ENCODE data around the gene FOXK2. TPM values are rescaled to one million over a fixed set of nuclear protein-coding genes. Genes with fewer than 3 reads are reported as not detected.

FOXK2 gene
- polyA plus RNA-seq, 2 of the 4 experiments (the other 2 are of a cell fraction): 34.8 to 39.2 TPM

- no peak overlapping the region for H3K4me3 ChIP-seq
- TF ChIP-seq RAD21 (conservative IDR thresholded peaks at IDR 0.05 in 1 of 2, IDR thresholded peaks at IDR 0.05 in 1 of 2) (no peak), ESRRA (IDR thresholded peaks at IDR 0.05; ENCODE audit: borderline replicate concordance, low read length) (no peak), FOSB (CRISPR knock-in tag; IDR thresholded peaks at IDR 0.05) (no peak), MAFK (IDR thresholded peaks at IDR 0.05; ENCODE audit: partially characterized antibody) (peak; percentile 58), CHD2 (IDR thresholded peaks at IDR 0.05; ENCODE audit: low read length, partially characterized antibody) (no peak)
- no peak overlapping the region for H3K4me2 ChIP-seq
- ChIA-PET CTCF (interaction anchor here (1.1 to 4.3 kb wide), 4 partner anchors 51 to 125 kb away, joined by 3 to 22 read pairs (median 4); no protein-coding TSS in a partner anchor), POLR2A (no interaction called here)
- no peak for FAIRE-seq
- no peaks in the 10 kb centered on the region for H3K9me3 ChIP-seq
- no peak for DNase-seq (ENCODE audit: low read depth in 1 of 2, low spot score in 1 of 2)
- H3K27ac ChIP-seq: no peak overlapping the region
- WGBS (ENCODE audit: missing lambda C conversion rate): 97% methylated on average over 8 of the region's 8 CpGs
- no peak for ATAC-seq
- no peaks in the 10 kb centered on the region for H3K4me1 ChIP-seq
Measured at GRCh38 chr17:82477934-82478333, 41.6 kb upstream of the FOXK2 start.

DNA sequence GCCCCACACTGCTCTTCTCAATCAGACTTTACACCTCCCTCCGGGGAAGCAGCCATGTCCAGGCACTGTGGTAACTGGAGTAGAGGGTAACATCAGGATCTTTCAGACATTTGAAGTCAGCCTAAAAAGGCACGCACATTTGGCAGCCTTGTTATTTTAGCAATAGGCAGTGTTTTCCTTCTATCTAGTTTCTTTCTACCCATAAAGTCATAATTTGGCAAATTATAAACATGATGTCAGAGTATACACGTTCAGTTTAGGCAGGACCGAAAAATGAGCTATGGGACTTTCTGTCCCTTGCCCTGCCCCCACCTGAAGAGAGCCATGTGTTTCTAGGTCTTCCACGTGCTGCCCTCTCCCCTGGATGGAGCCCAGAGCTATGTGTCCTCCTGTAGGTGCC lies 39.9 kb upstream of the FOXK2 start:
- Histone ChIP-seq H3K27ac (no peak overlapping the region), H3K4me1 (no peaks in the 10 kb centered on the region), H3K4me2 (no peak overlapping the region), H3K4me3 (no peak overlapping the region), H3K9me3 (no peaks in the 10 kb centered on the region)
- 85% methylated on average over 5 of the region's 5 CpGs for WGBS (ENCODE audit: missing lambda C conversion rate)
- CTCF ChIA-PET: interaction anchor here (1.1 to 4.3 kb wide), 5 partner anchors 15 to 74 kb away, joined by 3 to 31 read pairs (median 5); no protein-coding TSS in a partner anchor
- DNase-seq (ENCODE audit: low read depth in 1 of 2, low spot score in 1 of 2) (no peak), ATAC-seq (no peak), FAIRE-seq (no peak)
- POLR2A ChIA-PET: no interaction called here
- TF ChIP-seq FOSL2 (IDR thresholded peaks at IDR 0.05): no peak
- TF ChIP-seq FOSL2 (CRISPR knock-in tag; IDR thresholded peaks at IDR 0.05): no peak
- TF ChIP-seq, protein P1, sequence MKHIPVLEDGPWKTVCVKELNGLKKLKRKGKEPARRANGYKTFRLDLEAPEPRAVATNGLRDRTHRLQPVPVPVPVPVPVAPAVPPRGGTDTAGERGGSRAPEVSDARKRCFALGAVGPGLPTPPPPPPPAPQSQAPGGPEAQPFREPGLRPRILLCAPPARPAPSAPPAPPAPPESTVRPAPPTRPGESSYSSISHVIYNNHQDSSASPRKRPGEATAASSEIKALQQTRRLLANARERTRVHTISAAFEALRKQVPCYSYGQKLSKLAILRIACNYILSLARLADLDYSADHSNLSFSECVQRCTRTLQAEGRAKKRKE (CRISPR knock-in tag; IDR thresholded peaks at IDR 0.05; ENCODE audit: low read depth): no peak
- TF ChIP-seq HOXA7 (CRISPR knock-in tag; IDR thresholded peaks at IDR 0.05): no peak
- TF ChIP-seq SREBF2 (IDR thresholded peaks at IDR 0.05): no peak
- TF ChIP-seq ELK1 (IDR thresholded peaks at IDR 0.05; ENCODE audit: low read depth, low read length): no peak
- no peak for TF ChIP-seq JUNB (IDR thresholded peaks at IDR 0.05)
- TF ChIP-seq, protein P2, sequence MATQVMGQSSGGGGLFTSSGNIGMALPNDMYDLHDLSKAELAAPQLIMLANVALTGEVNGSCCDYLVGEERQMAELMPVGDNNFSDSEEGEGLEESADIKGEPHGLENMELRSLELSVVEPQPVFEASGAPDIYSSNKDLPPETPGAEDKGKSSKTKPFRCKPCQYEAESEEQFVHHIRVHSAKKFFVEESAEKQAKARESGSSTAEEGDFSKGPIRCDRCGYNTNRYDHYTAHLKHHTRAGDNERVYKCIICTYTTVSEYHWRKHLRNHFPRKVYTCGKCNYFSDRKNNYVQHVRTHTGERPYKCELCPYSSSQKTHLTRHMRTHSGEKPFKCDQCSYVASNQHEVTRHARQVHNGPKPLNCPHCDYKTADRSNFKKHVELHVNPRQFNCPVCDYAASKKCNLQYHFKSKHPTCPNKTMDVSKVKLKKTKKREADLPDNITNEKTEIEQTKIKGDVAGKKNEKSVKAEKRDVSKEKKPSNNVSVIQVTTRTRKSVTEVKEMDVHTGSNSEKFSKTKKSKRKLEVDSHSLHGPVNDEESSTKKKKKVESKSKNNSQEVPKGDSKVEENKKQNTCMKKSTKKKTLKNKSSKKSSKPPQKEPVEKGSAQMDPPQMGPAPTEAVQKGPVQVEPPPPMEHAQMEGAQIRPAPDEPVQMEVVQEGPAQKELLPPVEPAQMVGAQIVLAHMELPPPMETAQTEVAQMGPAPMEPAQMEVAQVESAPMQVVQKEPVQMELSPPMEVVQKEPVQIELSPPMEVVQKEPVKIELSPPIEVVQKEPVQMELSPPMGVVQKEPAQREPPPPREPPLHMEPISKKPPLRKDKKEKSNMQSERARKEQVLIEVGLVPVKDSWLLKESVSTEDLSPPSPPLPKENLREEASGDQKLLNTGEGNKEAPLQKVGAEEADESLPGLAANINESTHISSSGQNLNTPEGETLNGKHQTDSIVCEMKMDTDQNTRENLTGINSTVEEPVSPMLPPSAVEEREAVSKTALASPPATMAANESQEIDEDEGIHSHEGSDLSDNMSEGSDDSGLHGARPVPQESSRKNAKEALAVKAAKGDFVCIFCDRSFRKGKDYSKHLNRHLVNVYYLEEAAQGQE (IDR thresholded peaks at IDR 0.05): no peak
- no peak for TF ChIP-seq BCL3 (IDR thresholded peaks at IDR 0.05)
- no peak for TF ChIP-seq NR3C1 (IDR thresholded peaks at IDR 0.05)
- no peak for TF ChIP-seq EHF (CRISPR knock-in tag; IDR thresholded peaks at IDR 0.05)
- TF ChIP-seq KDM1A (IDR thresholded peaks at IDR 0.05; ENCODE audit: low read depth): no peak
- no peak for TF ChIP-seq RARB (CRISPR knock-in tag; IDR thresholded peaks at IDR 0.05)
- no peak for TF ChIP-seq JUN (IDR thresholded peaks at IDR 0.05)
- no peak for TF ChIP-seq HDAC2 (IDR thresholded peaks at IDR 0.05)
- no peak for TF ChIP-seq POLR2A (IDR thresholded peaks at IDR 0.05; ENCODE audit: low read length)
